Measurements from ENCODE around the gene MS4A2.
"Not testable (repeated sequence)": the region's sequence is repeated elsewhere in the genome, so short reads cannot be mapped to it uniquely, and the experiment has no call there.

The MS4A2 gene

DNA sequence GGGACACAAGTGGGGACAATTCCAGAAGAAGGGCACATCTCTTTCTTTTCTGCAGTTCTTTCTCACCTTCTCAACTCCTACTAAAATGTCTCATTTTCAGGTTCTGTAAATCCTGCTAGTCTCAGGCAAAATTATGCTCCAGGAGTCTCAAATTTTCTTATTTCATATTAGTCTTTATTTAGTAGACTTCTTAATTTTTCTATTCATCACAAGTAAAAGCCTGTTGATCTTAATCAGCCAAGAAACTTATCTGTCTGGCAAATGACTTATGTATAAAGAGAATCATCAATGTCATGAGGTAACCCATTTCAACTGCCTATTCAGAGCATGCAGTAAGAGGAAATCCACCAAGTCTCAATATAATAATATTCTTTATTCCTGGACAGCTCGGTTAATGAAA is at the start of gene MS4A2:
MS4A2 (plus strand) TSS at position 301 of the 400 bp plus-strand sequence. CDS start 102 bp downstream, outside the sequence.
- FAIRE-seq (no peak), DNase-seq (ENCODE audit: insufficient read length, low spot score) (no peak)

DNA sequence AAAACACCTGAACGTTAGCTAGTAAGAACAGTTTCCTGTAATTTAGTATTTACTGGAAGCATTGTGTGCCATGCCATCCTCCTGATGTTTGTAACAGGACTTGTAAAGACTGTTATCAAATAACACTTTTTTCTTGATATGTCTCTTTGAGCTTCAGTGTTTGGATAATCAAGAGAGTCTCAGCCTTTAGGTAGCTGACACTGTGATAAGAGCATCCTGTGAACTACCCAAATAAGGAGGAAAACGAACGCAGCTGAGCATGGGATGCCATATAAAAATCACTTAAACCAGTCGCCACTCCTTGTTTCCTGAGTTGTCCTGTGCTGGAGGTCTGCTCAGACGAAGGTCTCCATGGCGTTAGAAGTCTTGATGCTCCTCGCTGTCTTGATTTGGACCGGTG is 48.4 kb upstream of the MS4A2 start, which contains the start of gene OOSP2:
OOSP2 (plus strand) TSS at position 301 of the 400 bp plus-strand sequence; CDS start at position 352, 51 bp downstream.
- DNase-seq (ENCODE audit: insufficient read length, low spot score) (no peak), FAIRE-seq (no peak)

DNA sequence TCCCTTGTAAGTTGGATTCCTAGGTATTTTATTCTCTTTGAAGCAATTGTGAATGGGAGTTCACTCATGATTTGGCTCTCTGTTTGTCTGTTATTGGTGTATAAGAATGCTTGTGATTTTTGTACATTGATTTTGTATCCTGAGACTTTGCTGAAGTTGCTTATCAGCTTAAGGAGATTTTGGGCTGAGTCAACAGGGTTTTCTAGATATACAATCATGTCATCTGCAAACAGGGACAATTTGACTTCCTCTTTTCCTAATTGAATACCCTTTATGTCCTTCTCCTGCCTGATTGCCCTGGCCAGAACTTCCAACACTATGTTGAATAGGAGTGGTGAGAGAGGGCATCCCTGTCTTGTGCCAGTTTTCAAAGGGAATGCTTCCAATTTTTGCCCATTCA is 38.0 kb upstream of the MS4A2 start:
- FAIRE-seq; DNase-seq (ENCODE audit: insufficient read length, low spot score): not testable (repeated sequence)

DNA sequence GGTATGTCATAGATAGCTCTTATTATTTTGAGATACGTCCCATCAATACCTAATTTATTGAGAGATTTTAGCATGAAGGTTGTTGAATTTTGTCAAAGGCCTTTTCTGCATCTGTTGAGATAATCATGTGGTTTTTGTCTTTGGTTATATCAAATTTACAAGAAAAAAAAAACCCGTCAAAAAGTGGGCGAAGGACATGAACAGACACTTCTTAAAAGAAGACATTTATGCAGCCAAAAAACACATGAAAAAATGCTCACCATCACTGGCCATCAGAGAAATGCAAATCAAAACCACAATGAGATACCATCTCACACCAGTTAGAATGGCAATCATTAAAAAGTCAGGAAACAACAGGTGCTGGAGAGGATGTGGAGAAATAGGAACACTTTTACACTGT is 37.6 kb upstream of the MS4A2 start:
- DNase-seq (ENCODE audit: insufficient read length, low spot score); FAIRE-seq: not testable (repeated sequence)

DNA sequence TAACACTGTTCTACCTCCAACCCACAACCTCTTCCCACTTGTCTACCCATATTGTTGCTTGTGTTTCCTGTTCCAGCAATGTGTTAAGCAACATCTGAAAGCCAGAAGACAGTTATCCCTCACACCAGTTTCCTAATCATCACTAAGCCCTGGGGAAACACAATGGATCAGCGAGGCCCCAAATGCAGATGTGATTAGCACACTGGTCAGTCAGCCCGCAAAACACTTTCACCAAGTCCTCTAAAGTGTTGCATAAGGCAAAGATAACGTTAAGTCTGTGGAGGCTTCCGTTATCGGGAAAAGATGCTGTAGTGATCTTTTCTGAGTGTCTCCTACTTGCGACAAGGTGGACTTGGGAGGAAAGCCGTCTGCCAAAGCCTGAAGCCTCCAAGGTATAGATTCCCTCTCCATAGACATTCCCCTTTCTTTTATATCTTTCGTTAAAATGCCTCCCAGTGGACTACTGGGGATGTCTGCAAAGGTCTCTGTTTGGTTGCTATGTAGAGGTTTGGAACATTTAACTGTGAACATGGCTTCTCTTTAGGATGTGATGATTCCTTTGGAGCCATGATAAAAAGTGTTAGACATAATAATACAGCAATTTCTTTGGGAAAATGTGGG is 32.0 kb upstream of the MS4A2 start, which contains the start of gene MS4A3:
MS4A3 (plus strand) TSS at position 317 of the 621 bp plus-strand sequence. CDS start 4,496 bp downstream, outside the sequence.
- FAIRE-seq (no peak), DNase-seq (ENCODE audit: insufficient read length, low spot score) (no peak)

DNA sequence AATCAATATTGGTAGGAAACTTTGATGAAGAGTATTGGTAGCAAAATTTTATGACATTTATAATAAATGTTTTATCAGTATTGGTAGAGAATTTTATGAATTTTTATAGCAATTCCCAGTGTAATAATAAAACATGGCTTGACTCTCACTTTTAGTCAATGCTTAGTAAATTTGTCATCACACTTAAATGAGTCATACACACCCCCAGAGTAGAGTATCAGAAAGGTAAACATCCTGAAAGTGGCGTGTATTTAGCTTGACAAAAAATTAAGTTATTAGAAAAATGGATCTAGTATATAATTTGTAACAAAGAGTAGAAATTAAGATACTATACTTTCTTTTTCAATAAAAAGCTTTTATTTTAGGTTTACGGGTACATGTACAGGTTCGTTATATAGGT is 29.4 kb upstream of the MS4A2 start:
- FAIRE-seq (no peak), DNase-seq (ENCODE audit: insufficient read length, low spot score) (no peak)

DNA sequence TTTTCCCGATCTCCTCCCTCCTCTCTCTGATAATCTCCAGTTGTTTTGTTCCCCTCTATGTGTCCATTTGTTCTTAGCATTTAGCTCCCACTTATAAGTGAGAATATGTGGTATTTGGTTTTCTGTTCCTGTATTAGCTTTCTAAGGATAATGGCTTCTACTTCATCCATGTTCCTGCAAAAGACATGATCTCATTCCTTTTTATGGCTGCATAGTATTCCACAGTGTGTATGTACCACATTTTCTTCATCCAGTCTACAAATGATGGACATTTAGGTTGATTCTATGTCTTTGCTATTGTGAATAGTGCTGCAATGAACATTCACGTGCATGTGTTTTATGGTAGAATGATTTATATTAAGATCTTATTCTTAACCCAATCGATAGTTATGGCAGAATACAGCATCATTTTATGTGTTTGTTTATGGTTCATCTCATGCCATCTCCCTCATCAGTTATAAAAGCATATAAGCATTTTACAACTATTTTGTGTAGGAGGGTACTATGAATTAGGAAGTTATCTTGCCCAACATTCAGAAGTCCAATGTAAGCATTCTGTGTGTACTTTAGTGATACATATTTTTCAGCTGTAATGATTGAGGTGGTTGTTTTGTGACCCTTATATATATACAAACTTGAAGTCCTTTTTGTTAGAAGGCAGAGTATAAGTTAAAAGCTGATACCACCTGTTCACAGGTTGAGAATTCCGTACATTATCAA is 28.8 kb upstream of the MS4A2 start:
- FAIRE-seq: no peak
- DNase-seq (ENCODE audit: insufficient read length, low spot score): no peak

DNA sequence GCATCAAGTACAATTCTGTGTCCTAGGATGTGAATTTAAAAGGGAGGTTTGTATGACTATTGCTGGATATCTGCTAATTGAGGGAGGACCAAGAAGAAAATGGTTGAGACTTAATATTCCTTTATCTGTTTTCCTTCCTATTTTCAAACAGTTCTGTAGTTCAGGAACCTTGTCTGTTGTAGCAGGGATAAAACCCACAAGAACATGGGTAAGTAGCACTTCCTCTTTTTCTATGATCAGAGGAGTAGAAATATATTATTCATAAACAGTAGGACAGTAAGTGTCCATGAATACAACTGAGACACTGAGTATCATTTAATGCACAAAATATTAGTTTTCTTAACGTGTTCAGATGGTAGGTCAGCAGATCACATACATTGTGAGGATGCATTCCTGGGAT is 24.4 kb upstream of the MS4A2 start:
- FAIRE-seq: no peak
- no peak for DNase-seq (ENCODE audit: insufficient read length, low spot score)

DNA sequence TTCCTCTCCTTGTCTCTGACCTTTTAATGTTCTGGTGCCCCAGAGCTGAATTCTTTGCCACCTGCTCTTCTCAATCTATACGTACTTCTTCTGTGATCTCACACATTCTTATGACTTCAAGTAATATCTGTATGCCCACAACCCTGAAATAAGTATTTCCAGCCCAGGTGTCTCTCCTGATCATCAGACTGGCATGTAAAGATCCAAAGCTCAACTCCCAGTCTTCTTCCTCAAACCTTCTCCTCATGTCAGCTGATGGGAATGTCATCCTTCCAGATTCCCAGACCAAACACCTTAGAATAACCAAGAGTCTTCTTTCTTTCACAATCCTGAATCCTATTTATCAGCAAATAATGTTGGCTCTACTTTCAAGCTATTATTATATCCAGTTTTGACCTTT is 22.7 kb upstream of the MS4A2 start:
- FAIRE-seq (no peak), DNase-seq (ENCODE audit: insufficient read length, low spot score) (no peak)

DNA sequence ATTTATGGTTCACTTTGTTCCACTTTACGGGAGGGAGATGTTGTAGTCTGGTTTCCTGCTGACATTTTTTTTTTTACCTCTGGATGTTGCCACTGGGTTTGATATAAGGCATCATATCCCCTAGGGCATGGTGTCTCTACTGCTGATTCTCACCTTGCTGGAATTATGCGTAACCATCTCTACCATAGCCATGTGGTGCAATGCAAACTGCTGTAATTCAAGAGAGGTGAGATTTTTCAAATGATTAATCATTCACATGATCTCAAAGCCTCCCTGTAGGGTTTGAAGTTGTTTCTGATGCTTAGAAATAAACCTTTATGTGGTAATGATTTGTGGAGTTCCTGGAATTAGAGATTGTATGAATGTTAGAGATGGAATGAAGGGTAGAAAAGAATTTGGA is 19.0 kb upstream of the MS4A2 start:
- FAIRE-seq (no peak), DNase-seq (ENCODE audit: insufficient read length, low spot score) (no peak)

DNA sequence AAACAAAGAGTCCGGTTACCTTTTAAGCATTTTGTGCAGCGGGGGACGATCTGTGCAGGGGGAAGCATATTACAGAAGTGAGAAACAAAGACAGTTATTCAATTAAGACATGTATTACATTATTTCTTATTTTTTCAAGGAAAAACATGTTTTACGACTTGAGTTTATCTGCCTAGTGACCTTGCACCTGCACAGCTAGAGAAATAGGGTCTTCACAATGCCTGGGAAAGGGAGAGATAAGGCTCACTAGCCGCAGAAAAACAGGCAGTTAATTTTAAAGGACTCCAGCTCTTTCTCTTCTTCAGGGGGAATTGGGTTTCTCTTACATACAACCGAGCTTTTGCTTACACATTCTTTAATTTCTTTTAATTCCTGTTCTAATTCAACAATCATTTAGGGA is 16.8 kb upstream of the MS4A2 start:
- not testable (repeated sequence) for DNase-seq (ENCODE audit: insufficient read length, low spot score); FAIRE-seq

DNA sequence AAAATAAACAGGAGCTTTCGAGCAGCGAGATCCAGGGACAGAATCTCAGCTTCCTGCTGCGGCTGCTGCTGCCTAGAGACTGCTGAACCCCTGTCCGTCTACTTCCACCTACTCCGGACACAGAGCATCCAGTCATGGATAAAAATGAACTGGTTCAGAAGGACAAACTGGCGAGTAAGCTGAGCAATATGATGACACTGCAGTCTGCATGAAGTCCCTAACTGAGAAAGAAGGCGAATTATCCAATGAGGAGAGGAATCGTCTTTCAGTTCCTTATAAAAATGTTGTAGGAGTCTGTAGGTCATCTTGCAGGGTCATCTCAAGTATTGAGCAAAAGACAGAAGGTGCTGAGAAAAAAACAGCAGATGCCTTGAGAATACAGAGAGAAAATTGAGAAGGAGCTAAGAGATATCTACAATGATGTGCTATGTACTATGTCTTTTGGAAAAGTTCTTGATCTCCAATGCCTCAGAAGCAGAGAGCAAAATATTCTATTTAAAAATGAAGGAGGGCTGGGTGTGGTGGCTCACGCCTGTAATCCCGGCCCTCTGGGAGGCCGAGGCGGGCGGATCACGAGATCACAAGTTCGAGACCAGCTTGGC is 11.1 kb upstream of the MS4A2 start:
- FAIRE-seq (no peak), DNase-seq (ENCODE audit: insufficient read length, low spot score) (no peak)

DNA sequence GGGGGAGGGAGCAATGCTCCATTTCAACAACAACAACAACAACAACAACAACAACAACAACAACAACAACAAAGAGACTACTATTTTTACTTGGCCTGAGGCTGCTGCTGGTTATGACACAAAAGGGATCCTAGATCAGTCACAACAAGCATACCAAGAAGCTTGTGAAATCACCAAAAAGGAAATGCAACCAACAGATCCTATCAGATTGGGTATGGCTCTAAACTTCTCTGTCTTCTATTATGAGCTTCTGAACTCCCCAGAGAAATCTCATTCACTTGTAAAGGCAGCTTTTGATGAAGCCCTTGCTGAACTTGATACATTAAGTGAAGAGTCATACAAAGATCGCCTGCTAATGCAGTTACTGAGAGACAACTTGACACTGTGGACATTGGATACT is 10.5 kb upstream of the MS4A2 start:
- DNase-seq (ENCODE audit: insufficient read length, low spot score): no peak
- FAIRE-seq: no peak

DNA sequence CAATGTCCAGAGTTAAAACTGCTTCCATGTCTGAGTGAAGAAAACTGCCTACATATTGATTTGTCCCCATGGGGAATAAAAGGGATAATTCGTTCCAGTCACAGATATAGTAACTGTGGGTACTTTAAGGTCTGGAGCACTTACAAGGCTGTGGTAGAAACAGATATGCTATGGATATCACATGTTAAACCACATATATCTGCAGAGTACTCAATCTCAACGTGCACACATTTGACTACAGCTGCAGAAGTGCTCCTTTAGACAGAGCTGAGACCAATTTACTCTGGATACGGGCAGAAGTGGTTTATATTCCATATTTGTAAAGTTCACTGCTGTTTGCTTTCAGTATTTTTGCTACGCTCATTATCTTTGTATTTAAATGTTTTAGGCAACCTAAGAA is 9.7 kb upstream of the MS4A2 start:
- FAIRE-seq (no peak), DNase-seq (ENCODE audit: insufficient read length, low spot score) (no peak)

DNA sequence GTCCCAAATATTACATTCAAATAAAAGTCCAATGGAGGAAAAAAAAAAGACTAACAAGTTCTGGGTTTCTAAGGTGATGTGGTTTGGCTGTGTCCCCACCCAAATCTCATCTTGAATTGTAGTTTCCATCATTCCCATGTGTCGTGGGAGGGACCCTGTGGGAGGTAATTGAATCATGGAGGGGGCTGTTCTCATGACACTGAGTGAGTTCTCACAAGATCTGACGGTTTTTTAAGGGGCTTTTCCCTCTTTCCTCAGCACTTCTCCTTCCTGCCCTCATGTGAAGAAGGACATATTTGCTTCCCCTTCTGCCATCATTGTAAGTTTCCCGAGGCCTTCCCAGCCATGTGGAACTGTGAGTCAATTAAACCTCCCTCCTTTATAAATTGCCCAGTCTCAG is 7.9 kb upstream of the MS4A2 start:
- FAIRE-seq (no peak), DNase-seq (ENCODE audit: insufficient read length, low spot score) (no peak)

DNA sequence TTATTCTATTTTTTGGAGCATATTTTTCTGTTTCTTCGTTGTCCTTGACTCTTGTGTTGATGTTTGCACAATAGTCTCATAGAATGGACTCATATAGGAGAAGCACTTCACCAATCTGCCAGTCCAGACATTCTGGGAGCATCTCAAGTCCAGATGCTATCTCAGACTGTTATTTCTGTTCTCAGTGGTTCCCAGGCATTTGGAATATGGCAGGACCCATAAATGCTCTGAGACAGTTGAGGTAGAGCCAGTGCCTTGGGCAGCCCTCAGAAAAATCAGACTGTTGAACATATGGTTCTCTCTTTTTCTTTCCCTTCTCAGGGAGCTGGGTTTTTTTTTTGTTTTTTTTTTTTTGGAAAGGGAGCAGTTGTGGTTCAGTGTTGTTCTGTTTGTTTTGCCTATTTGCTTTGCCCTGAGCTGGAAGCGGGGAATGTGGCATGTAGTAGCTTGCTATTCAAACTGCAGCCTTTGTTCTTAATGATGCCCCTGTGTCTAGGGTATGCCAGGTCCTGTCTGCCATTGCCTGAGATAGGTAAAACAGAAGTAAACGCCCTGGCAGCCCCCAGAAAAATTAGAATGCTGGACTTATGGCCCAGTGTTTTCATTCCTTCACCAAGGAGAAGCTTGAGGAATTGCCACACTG is 3.7 kb upstream of the MS4A2 start:
- DNase-seq (ENCODE audit: insufficient read length, low spot score) (no peak), FAIRE-seq (no peak)

DNA sequence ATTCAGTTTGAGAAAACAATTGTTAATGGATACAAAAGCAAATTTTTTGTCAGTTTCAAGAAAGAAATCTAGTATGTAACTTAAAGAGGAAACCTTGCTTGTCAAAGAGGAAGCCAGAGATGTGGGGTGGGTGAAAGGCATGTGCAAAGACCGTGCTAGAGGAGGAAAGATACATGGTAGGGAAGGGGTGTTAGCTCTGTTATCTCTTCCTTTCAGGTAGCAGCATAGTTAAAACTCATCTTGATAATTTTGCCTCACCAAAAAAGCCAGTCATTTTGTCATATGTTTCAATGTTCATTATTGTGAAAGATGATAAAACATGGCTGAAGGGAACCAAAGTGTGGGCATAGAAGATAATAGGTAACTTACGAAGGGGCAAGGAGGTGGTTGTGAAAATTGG is 2.6 kb upstream of the MS4A2 start:
- FAIRE-seq (no peak), DNase-seq (ENCODE audit: insufficient read length, low spot score) (no peak)

DNA sequence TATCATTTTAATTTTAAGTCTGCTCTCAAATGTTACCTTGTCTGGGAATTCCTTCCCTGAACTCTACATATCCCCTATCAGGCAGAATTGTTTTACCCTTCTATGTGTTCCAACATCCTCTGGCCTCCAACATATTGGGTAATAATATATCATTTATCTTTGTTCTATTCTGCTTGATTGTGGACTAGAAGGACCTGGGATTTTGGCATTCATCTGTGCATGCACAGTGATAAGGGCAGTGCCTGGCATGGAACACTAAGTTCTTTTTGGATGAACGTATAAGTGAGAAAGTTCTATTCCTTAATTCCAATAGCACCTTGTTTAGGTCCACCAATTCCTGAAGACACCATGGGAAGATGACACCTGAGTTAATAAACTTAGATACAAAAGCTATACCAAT is 1.2 kb upstream of the MS4A2 start:
- DNase-seq (ENCODE audit: insufficient read length, low spot score) (no peak), FAIRE-seq (no peak)

DNA sequence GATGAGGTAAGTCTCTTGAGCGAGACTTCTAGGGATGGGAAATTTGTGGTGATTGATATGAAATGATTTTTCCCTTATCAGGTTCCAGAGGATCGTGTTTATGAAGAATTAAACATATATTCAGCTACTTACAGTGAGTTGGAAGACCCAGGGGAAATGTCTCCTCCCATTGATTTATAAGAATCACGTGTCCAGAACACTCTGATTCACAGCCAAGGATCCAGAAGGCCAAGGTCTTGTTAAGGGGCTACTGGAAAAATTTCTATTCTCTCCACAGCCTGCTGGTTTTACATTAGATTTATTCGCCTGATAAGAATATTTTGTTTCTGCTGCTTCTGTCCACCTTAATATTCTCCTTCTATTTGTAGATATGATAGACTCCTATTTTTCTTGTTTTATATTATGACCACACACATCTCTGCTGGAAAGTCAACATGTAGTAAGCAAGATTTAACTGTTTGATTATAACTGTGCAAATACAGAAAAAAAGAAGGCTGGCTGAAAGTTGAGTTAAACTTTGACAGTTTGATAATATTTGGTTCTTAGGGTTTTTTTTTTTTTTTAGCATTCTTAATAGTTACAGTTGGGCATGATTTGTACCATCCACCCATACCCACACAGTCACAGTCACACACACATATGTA is 7.1 kb downstream of the MS4A2 start:
- FAIRE-seq (no peak), DNase-seq (ENCODE audit: insufficient read length, low spot score) (no peak)

DNA sequence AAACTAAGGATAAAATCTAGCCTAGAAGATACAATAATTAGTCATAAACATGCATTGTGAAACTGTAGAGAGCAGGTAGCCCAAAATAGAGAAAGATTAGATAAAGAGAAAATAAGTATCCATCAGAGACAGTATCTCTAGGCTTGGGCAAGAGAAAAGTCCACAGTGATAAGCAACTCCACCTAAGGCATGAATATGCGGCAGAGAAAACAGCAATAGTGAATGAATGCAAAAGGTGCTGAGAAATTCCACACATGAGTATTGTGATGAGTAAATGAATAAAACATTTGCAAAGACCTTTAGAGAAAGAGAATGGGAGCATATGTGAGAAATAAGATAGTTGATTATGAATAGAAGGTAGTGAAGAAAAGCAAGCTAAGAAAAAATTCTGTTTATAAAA is 8.7 kb downstream of the MS4A2 start:
- FAIRE-seq: no peak
- DNase-seq (ENCODE audit: insufficient read length, low spot score): no peak

DNA sequence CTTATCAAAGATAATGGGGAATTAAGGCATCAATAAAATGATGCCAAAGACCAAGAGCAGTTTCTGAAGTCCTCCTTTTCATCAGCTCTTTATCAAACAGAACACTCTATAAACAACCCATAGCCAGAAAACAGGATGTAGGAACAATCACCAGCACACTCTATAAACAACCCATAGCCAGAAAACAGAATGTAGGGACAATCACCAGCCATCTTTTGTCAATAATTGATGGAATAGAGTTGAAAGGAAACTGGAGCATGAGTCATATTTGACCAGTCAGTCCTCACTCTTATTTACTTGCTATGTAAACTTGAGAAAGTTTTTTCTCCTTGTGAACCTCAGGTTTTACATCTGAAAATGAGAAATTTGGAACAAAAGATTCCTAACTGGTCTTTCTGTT is 10.0 kb downstream of the MS4A2 start:
- DNase-seq (ENCODE audit: insufficient read length, low spot score) (no peak), FAIRE-seq (no peak)
